ENCODE results near the gene KCNQ5. TPM values are rescaled to one million over a fixed set of nuclear protein-coding genes. Genes with fewer than 3 reads are reported as not detected.

The KCNQ5 gene
- total RNA-seq, 2 donors from 2014 or later = 0.67 TPM; not detected in 1

- DNase-seq (ENCODE audit: low spot score) = no peak
Measured at GRCh38 chr6:72936766-72937559, 315.1 kb downstream of the KCNQ5 start.

DNA sequence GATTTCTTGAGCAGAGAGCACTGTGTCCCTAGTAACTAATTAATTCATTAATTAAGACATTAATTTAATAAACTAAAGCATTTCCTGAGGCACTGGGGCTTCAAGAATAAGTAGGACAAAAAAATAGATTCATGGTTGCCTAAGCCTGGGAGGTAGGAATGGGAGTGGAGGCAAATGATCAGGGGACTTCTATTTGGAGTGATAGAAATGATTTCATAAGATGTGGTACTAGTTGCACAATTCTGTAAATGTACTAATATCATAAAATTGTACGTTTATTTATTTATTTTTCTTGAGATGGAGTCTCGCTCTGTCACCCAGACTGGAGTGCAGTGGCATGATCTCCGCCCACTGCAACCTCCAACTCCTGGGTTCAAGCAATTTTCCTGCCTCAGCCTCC is 316.2 kb downstream of the KCNQ5 start:
- Histone ChIP-seq H3K4me3 (no peak overlapping the region), H3K27ac (no peak overlapping the region), H3K9me3 (no peaks in the 10 kb centered on the region), H3K27me3 (no peaks in the 10 kb centered on the region), H3K4me1 (no peaks in the 10 kb centered on the region), H3K36me3 (no peaks in the 10 kb centered on the region)
- no peak for TF ChIP-seq CTCF (IDR thresholded peaks at IDR 0.05)
- no peak for DNase-seq (ENCODE audit: low spot score)

More at GRCh38 chr6:72936766-72937559, 315.1 kb downstream of the KCNQ5 start:
- H3K4me3 ChIP-seq = no peak overlapping the region
- no peaks in the 10 kb centered on the region for H3K27me3 ChIP-seq
- TF ChIP-seq CTCF (IDR thresholded peaks at IDR 0.05) = no peak
- no peaks in the 10 kb centered on the region for H3K36me3 ChIP-seq
- H3K4me1 ChIP-seq = no peaks in the 10 kb centered on the region
- no peaks in the 10 kb centered on the region for H3K9me3 ChIP-seq
- no peak overlapping the region for H3K27ac ChIP-seq

GRCh38 chr6:72939004-72939403 is 317.1 kb downstream of the KCNQ5 start:
- H3K36me3 ChIP-seq = no peaks in the 10 kb centered on the region
- no peaks in the 10 kb centered on the region for H3K27me3 ChIP-seq
- H3K27ac ChIP-seq = no peak overlapping the region
- DNase-seq (ENCODE audit: low spot score) = no peak
- TF ChIP-seq CTCF (IDR thresholded peaks at IDR 0.05) = no peak
- H3K4me3 ChIP-seq = no peak overlapping the region
- H3K9me3 ChIP-seq = no peaks in the 10 kb centered on the region
- no peaks in the 10 kb centered on the region for H3K4me1 ChIP-seq

GRCh38 chr6:72940265-72940664 is 318.4 kb downstream of the KCNQ5 start:
- Histone ChIP-seq H3K27me3 (no peaks in the 10 kb centered on the region), H3K9me3 (no peaks in the 10 kb centered on the region), H3K27ac (no peak overlapping the region), H3K4me3 (no peak overlapping the region), H3K36me3 (no peaks in the 10 kb centered on the region), H3K4me1 (no peaks in the 10 kb centered on the region)
- no peak for TF ChIP-seq CTCF (IDR thresholded peaks at IDR 0.05)
- DNase-seq (ENCODE audit: low spot score) = no peak

DNA sequence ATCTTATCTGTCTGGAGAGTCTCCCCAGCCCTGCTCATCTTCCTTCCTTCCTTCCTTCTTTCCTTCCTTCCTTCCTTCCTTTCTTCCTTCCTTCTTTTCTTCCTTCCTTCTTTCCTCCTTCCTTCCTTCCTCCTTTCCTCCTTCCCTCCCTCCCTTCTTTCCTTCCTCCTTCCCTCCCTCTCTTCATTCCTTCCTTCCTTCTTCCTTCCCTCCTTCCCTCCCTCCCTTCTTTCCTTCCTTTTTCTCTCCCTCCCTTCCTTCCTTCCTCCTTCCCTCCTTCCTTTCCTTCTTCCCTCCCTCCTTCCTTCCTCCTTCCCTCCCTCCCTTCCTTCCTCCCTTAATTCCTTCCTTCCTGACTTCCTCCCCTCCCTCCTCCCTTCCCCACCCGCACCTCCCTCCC is 319.4 kb downstream of the KCNQ5 start:
- Histone ChIP-seq H3K27me3 (no peaks in the 10 kb centered on the region), H3K9me3 (no peaks in the 10 kb centered on the region), H3K36me3 (no peaks in the 10 kb centered on the region), H3K4me1 (no peaks in the 10 kb centered on the region), H3K27ac (no peak overlapping the region), H3K4me3 (no peak overlapping the region)
- no peak for TF ChIP-seq CTCF (IDR thresholded peaks at IDR 0.05)
- DNase-seq (ENCODE audit: low spot score) = no peak

- no peaks in the 10 kb centered on the region for H3K36me3 ChIP-seq
- no peak overlapping the region for H3K4me3 ChIP-seq
- TF ChIP-seq CTCF (IDR thresholded peaks at IDR 0.05) = no peak
- no peak overlapping the region for H3K27ac ChIP-seq
- H3K9me3 ChIP-seq = no peaks in the 10 kb centered on the region
- no peak for DNase-seq (ENCODE audit: low spot score)
- no peaks in the 10 kb centered on the region for H3K4me1 ChIP-seq
- no peaks in the 10 kb centered on the region for H3K27me3 ChIP-seq
Measured at GRCh38 chr6:72941751-72942150, 319.9 kb downstream of the KCNQ5 start.
